ENCODE measurements around the gene RPS6KA2. TPM values are rescaled to one million over a fixed set of nuclear protein-coding genes. Genes with fewer than 3 reads are reported as not detected.

Gene RPS6KA2
- total RNA-seq, 1 experiment from 2014 or later: 12.3 TPM

DNA sequence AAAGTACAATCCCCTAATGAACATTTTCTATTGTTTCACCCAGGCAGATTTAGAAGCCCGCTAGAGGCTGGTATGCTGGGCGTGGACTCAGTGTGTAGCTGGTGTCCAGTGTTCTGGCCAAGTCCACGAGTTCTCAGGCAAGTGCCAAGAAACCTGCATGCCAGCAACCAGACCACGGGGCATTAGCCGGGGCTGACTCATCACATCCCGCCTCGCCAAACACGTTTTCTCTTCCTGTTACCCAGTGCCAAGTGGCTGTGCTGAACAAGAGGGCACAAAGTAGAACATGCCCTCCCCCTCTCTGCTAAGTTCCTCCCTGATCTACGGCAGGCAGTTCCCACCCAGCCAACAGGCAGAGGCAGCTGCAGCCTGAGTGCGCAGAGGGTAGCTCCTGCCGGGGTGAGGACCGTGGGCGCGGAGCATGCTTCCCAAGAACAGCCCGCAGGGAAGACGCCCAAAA lies 70.2 kb downstream of the RPS6KA2 start:
- Histone ChIP-seq H4K8ac (replicated peaks; ENCODE audit: insufficient read length, low read depth, low read length) (no peak overlapping the region), H3K23me2 (ENCODE audit: insufficient read length, low read depth, low read length, poor library complexity, severe bottlenecking) (no peaks in the 10 kb centered on the region), H3K4me2 (ENCODE audit: insufficient read depth, insufficient read length, low read length) (no peak overlapping the region), H3K9ac (ENCODE audit: extremely low read depth, insufficient read length, low read length) (no peak overlapping the region), H2AFZ (ENCODE audit: low read length) (no peak overlapping the region), H2BK20ac (ENCODE audit: low read depth, low read length, poor library complexity, severe bottlenecking) (no peak overlapping the region), H3K56ac (ENCODE audit: insufficient read length, low read depth, low read length) (no peak overlapping the region), H2BK12ac (ENCODE audit: insufficient read length, low read depth, low read length) (no peak overlapping the region), H3K27me3 (ENCODE audit: insufficient read depth, low read length) (no peaks in the 10 kb centered on the region), H3K14ac (ENCODE audit: insufficient read depth, low read length) (no peak overlapping the region), H3K79me1 (ENCODE audit: insufficient read depth, low read depth, low read length, poor library complexity, severe bottlenecking) (no peaks in the 10 kb centered on the region), H4K91ac (ENCODE audit: insufficient read length, low read depth, low read length) (no peak overlapping the region), H4K5ac (ENCODE audit: insufficient read length, low read depth, low read length) (no peak overlapping the region), H2BK120ac (ENCODE audit: low read depth, low read length, poor library complexity, severe bottlenecking) (no peak overlapping the region), H3K4me1 (ENCODE audit: insufficient read depth, low read length) (peaks cover 6% of the 10 kb centered on the region; the same call in 1 of the 2 replicates), H3T11ph (ENCODE audit: low read length) (no peak overlapping the region), H2BK5ac (ENCODE audit: insufficient read length, low read length) (no peak overlapping the region), H2BK15ac (ENCODE audit: low read depth, low read length) (no peak overlapping the region), H3K23ac (ENCODE audit: insufficient read length, low read depth, low read length) (no peak overlapping the region), H3K9me3 (ENCODE audit: control insufficient read depth, low read depth, low read length) (no peaks in the 10 kb centered on the region), H3K27ac (ENCODE audit: insufficient read length, low read depth, low read length) (no peak overlapping the region), H3K18ac (ENCODE audit: insufficient read length, low read depth, low read length) (no peak overlapping the region), H3K79me2 (ENCODE audit: insufficient read depth, low read length) (peaks cover 4% of the 10 kb centered on the region; the same call in 1 of the 2 replicates), H3K4ac (ENCODE audit: low read depth, low read length) (no peak overlapping the region), H2AK5ac (ENCODE audit: insufficient read length, low read length) (no peak overlapping the region), H4K20me1 (ENCODE audit: control insufficient read depth, insufficient read depth, insufficient read length) (no peaks in the 10 kb centered on the region)
- no CpG with 5 or more reads among the region's 16 CpGs for WGBS (ENCODE audit: extremely low coverage, insufficient read length, low lambda C conversion rate)
- peak overlapping the region in 1 of 2 experiments; percentile 11; a peak in 2 of 5 replicates for H3K4me3 Mint-ChIP-seq
- TF ChIP-seq, protein P1, sequence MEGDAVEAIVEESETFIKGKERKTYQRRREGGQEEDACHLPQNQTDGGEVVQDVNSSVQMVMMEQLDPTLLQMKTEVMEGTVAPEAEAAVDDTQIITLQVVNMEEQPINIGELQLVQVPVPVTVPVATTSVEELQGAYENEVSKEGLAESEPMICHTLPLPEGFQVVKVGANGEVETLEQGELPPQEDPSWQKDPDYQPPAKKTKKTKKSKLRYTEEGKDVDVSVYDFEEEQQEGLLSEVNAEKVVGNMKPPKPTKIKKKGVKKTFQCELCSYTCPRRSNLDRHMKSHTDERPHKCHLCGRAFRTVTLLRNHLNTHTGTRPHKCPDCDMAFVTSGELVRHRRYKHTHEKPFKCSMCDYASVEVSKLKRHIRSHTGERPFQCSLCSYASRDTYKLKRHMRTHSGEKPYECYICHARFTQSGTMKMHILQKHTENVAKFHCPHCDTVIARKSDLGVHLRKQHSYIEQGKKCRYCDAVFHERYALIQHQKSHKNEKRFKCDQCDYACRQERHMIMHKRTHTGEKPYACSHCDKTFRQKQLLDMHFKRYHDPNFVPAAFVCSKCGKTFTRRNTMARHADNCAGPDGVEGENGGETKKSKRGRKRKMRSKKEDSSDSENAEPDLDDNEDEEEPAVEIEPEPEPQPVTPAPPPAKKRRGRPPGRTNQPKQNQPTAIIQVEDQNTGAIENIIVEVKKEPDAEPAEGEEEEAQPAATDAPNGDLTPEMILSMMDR (conservative IDR thresholded peaks at IDR 0.05): no peak
- H3K9me3 Mint-ChIP-seq: no peaks in the 10 kb centered on the region; a peak in 1 of 5 replicates
- DNase-seq: no peak
- no peaks in the 10 kb centered on the region; a peak in 1 of 7 replicates for H3K36me3 Mint-ChIP-seq (ENCODE audit: insufficient read depth in 1 of 3, low read depth in 3 of 3)
- H3K4me1 Mint-ChIP-seq: peaks cover 33 to 38% of the 10 kb centered on the region in 2 experiments
- H3K27ac Mint-ChIP-seq: peak overlapping the region in 1 of 3 experiments; percentile 73; a peak in 1 of 7 replicates
- peaks cover 2% of the 10 kb centered on the region; the same call in 1 of the 2 replicates for H3K27me3 Mint-ChIP-seq (ENCODE audit: low read depth)
